ENCODE data around the gene MYO9B. TPM values are rescaled to one million over a fixed set of nuclear protein-coding genes. Genes with fewer than 3 reads are reported as not detected.
"Not testable (repeated sequence)": the region's sequence is repeated elsewhere in the genome, so short reads cannot be mapped to it uniquely, and the experiment has no call there.

MYO9B gene
- polyA plus RNA-seq, 1 donor = 64.1 TPM

- DNase-seq = no peak
These were observed 107.7 kb downstream of the MYO9B start for GRCh38 chr19:17183271-17183761.

DNA sequence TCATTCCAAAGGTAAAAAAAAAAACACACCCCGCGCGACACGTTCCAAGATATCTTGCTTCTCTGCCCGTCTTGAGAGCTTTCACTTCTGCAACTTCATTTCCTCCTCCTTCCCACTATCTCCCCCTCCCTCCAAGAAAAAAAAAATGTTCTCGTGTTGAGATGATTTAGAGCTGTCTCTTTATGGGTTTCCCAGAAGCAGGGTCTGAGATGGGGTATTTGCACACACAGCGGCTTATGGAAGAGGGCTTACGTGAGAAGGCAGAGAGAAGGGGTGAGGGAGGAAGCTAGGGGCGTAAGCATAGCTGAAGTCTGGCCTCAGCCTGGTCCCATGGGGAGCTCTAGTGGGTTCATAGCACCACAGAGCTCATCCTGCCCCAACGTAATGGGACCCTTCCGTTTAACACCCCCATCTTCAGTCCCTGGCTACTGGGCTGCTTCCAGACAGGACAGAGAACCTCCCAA lies 108.3 kb downstream of the MYO9B start:
- DNase-seq = no peak

GRCh38 chr19:17184371-17184841 lies 108.8 kb downstream of the MYO9B start:
- DNase-seq = no peak

DNA sequence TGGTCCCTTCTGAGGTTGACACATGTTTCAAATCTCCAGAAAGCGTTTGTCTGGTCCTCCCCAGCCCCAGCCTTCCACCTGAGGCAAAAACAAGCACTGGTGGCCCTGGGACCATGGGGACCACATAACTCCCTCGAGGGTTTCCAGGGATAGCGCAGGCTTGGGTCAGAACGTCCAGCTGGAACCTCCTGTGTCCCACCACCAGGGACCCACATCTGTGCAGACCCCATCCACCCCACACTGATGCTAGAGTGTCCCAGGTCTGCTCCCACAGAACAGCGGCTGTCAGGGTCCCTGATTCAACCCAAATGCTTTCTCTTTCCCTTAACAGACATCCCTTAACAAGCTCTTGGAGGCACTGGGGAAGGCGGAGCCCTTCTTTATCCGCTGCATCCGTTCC lies 110.0 kb downstream of the MYO9B start:
- no peak for DNase-seq

GRCh38 chr19:17191736-17192135 lies 116.2 kb downstream of the MYO9B start:
- DNase-seq = not testable (repeated sequence)

GRCh38 chr19:17192751-17193150 lies 117.2 kb downstream of the MYO9B start:
- DNase-seq = no peak

DNA sequence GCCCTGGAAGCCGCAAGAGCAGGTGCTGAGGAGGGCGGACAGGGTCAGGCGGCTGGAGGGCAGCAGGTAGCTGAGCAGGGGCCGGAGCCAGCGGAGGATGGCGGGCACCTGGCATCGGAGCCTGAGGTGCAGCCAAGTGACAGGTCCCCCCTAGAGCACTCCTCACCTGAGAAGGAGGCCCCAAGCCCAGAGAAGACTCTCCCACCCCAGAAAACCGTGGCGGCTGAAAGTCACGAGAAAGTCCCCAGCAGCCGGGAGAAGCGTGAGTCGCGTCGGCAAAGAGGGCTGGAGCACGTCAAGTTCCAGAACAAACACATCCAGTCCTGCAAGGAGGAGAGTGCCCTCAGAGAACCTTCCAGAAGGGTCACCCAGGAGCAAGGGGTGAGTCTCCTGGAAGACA lies 119.0 kb downstream of the MYO9B start:
- DNase-seq = no peak

DNA sequence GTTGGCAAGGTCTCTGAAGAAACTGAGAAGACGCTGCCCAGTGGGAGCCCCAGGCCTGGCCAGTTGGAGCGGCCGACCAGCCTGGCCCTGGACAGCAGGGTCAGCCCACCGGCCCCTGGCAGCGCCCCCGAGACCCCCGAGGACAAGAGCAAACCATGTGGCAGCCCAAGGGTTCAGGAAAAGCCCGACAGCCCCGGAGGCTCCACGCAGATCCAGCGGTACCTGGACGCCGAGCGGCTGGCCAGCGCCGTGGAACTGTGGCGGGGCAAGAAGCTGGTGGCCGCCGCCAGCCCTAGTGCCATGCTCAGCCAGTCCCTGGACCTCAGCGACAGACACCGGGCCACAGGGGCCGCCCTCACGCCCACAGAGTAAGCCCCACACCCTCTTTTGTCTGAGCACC lies 119.5 kb downstream of the MYO9B start:
- DNase-seq = no peak

- no peak for DNase-seq
These were observed 121.0 kb downstream of the MYO9B start for GRCh38 chr19:17196610-17197009.

DNA sequence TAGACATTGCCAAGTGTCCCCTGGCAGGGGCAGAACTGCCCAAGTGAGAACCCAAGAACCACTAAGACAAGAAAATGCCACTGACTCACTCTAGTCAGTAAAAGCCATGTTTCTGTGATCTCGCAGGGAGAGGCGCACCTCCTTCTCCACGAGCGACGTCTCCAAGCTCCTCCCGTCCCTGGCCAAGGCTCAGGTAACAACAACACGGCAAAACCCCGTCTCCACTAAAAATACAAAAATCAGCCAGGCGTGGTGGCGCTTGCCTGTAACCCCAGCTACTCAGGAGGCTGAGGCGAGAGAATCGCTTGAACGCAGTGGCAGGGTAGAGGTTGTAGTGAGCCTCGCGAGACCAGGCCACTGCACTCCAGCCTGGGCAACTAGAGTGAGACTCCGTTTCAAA lies 122.1 kb downstream of the MYO9B start:
- DNase-seq = no peak

- DNase-seq = no peak
These were observed 125.0 kb downstream of the MYO9B start for GRCh38 chr19:17200408-17201079.

- no peak for DNase-seq
These were observed 126.7 kb downstream of the MYO9B start for GRCh38 chr19:17202249-17202648.

DNA sequence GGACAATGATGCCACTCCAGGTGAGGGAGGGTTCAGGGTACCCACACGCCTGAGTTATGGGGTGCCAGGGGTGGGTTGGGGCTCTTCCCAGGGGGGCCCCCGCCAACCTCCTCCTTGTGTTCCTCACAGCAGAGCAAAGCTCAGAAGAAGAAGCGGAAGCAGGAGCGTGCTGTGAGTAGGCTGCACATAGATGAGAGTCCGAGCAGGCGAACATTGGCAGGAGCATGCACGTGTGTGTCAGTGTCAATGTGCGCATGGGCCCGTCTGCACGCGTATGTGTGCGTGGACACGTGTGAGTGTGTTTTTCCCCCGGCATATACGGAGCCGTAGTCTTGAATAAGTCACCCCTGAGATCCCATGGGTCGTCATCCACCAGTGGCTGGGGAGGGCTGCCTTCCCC lies 127.1 kb downstream of the MYO9B start:
- DNase-seq = no peak

DNA sequence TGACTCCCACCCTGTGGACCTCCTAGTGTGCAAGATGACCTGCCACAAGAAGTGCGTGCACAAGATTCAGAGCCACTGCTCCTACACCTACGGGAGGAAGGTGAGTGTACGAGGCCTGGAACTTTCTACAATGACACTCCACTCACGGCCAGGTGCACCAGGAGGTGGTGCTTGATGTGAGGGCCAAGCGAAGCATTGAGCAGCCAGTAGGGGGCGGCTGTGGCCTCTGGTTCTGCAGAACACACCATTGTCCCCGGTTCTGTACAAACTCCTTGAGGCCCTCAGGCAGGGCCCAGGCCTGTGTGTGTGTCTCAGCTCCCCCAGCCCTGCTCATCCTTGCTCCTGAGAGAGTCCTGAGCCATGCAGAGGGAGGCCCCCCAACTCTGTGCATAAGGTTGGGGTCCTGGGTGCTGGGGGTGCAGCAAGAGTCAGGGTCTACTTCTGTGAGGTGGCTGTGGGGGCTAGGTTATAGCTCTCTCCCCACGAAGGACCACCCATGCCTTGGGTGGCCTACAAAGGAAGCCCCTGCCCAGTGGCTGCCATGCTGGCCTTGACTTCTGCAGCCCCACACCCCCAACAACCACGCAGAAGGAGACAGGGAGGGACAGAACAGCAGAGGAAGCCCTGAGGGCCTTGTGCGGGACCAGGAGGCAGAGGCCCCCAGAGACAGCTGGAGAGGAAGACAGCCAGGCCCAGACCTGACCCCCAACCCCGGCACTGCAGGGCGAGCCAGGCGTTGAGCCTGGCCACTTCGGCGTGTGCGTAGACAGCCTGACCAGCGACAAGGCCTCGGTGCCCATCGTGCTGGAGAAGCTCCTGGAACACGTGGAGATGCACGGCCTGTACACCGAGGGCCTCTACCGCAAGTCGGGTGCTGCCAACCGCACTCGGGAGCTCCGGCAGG lies 129.9 kb downstream of the MYO9B start:
- DNase-seq = peak; percentile 28

DNA sequence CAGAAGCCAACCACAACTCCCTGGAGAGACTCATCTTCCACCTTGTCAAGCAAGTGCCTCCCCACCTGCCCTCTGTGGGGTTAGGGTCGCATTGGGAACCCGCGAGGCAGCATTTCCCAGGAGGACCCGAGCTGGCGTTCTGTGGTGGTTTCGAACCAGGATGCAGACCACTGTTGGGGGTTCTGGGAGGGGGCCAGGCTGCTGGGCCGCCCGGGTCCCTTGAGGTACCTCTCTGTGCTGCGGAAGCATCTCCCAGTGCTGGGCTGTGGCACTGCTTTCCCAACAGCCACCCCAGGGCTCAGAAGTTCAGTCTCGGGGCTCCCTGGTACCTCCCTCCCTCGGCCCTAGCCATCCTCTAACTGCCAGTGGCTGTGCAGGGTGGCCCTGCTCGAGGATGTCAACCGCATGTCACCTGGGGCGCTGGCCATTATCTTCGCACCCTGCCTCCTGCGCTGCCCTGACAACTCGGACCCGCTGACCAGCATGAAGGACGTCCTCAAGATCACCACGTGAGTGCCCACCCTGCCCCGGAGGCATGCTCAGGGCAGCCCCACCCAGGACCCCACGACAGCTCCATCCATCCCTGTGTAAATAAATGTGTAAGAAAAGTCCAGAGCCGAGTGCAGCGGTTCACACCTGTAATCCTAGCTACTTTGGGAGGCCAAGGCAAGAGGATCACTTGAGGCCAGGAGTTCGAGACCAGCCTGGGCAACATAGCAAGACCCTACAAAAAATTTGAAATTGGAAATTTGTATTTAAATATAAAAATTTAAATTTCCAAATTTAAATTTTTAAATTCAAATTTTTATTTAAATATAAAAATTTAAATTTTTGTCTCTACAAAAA lies 131.4 kb downstream of the MYO9B start:
- no peak for DNase-seq

DNA sequence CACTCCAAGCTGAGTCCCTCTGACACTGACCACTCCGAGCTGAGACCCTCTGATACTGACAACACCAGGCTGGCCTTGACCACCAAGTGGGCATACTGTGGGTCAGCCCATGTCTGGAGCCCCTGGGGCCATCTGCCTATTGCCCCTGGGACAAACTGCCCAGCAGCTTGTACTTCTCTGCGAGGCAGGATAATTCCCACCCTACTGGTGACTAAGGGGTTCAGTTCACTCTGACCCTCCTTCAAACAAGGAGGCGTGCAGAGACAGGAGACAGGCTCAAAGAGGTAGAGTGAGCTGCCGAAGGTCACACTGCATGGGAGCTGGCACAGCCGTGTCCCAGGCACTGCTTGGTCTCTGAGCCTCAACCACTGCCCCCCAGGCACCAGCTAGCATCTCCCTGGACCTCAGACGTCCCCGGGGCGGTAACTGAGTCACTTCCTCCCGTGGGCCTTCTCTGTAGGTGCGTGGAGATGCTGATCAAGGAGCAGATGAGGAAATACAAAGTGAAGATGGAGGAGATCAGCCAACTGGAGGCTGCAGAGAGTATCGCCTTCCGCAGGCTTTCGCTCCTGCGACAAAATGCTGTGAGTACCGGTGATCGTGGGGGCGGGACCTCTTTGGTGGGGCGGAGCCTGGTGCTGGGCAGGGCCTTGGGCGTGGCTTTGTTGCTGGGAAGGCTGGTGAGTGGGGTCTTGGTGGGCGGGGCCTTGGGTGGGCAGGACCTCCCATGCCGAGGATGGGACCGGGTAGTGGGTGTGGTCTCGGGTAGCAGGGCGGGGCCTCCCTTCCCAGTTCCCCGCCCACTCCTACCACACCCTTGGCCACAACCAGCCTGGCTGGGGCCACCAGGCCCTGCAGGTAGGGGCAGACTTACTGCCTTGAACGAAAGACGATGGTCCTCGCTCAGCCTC lies 133.8 kb downstream of the MYO9B start:
- no peak for DNase-seq

- DNase-seq = no peak
These were observed 134.7 kb downstream of the MYO9B start for GRCh38 chr19:17210296-17210695.

GRCh38 chr19:17211547-17212446 lies 136.2 kb downstream of the MYO9B start:
- no peak for DNase-seq

DNA sequence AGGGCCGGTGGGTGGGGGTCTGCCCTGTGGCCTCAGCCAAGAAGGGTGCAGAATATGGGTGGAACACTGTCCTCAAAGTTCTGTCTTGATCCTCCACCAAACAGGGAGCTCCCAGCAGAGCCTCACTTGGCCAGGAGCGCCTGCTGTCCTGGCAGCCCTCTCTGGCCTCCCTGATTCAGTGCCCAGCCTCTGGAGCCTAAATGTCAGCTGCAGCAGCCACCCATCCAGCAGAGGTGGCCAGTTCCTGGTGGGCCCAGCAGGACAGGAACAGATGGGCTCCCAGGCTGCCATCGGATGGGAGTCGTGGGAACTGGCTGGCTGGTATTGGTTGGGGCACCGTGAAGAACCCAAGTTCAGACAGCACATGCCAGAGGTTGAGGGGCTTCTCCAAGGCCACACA lies 137.8 kb downstream of the MYO9B start:
- no peak for DNase-seq

All from left kidney (tissue), 2 donors.